GOT3 (cell line): ENCODE results near the gene SRGAP1.
"Not testable (repeated sequence)": the region's sequence is repeated elsewhere in the genome, so short reads cannot be mapped to it uniquely, and the experiment has no call there.

Experiments used
- DNase-seq: peaks from one replicate; lab custom pipeline; 2025; ENCODE audit warnings: mixed read lengths; lab: John Stamatoyannopoulos, UW

SRGAP1 gene

GRCh38 chr12:63869656-63870055 is 25.2 kb downstream of the SRGAP1 start:
- no peak for DNase-seq

GRCh38 chr12:63870838-63871237 is 26.3 kb downstream of the SRGAP1 start:
- DNase-seq: no peak

- no peak for DNase-seq
Measured at GRCh38 chr12:63874897-63875480, 30.5 kb downstream of the SRGAP1 start.

- DNase-seq: no peak
Measured at GRCh38 chr12:63875703-63876102, 31.2 kb downstream of the SRGAP1 start.

- no peak for DNase-seq
Measured at GRCh38 chr12:63876980-63877379, 32.5 kb downstream of the SRGAP1 start.

GRCh38 chr12:63877693-63878092 is 33.2 kb downstream of the SRGAP1 start:
- no peak for DNase-seq

GRCh38 chr12:63880235-63880634 is 35.7 kb downstream of the SRGAP1 start:
- not testable (repeated sequence) for DNase-seq

GRCh38 chr12:63880742-63881263 is 36.3 kb downstream of the SRGAP1 start:
- DNase-seq: no peak

GRCh38 chr12:63882844-63883243 is 38.3 kb downstream of the SRGAP1 start:
- DNase-seq: no peak

GRCh38 chr12:63885401-63885800 is 40.9 kb downstream of the SRGAP1 start:
- DNase-seq: no peak

- no peak for DNase-seq
Measured at GRCh38 chr12:63888908-63889635, 44.6 kb downstream of the SRGAP1 start.

- DNase-seq: no peak
Measured at GRCh38 chr12:63889721-63890509, 45.4 kb downstream of the SRGAP1 start.

- DNase-seq: no peak
Measured at GRCh38 chr12:63893170-63893569, 48.7 kb downstream of the SRGAP1 start.

- DNase-seq: no peak
Measured at GRCh38 chr12:63894132-63894531, 49.6 kb downstream of the SRGAP1 start.

- DNase-seq: no peak
Measured at GRCh38 chr12:63895841-63896240, 51.3 kb downstream of the SRGAP1 start.

- DNase-seq: no peak
Measured at GRCh38 chr12:63897931-63898330, 53.4 kb downstream of the SRGAP1 start.

GRCh38 chr12:63898764-63899337 is 54.4 kb downstream of the SRGAP1 start:
- no peak for DNase-seq

GRCh38 chr12:63899396-63899795 is 54.9 kb downstream of the SRGAP1 start:
- DNase-seq: no peak

GRCh38 chr12:63900922-63901793 is 56.7 kb downstream of the SRGAP1 start:
- no peak for DNase-seq

- no peak for DNase-seq
Measured at GRCh38 chr12:63904653-63905052, 60.2 kb downstream of the SRGAP1 start.

GRCh38 chr12:63905544-63905943 is 61.0 kb downstream of the SRGAP1 start:
- no peak for DNase-seq
